Stimulated activated CD4-positive, alpha-beta T cell treated with anti-CD3 and anti-CD28 coated beads, Interleukin-4, amount 100 ng/mL, for 1 hour (primary cell): ENCODE data around the gene TCN2.
"Not testable (repeated sequence)": the region's sequence is repeated elsewhere in the genome, so short reads cannot be mapped to it uniquely, and the experiment has no call there.

Experiments used
- DNase-seq: peaks from one replicate; pipeline ENCODE4 v3.0.0-alpha.2; 2020

TCN2 gene

DNA sequence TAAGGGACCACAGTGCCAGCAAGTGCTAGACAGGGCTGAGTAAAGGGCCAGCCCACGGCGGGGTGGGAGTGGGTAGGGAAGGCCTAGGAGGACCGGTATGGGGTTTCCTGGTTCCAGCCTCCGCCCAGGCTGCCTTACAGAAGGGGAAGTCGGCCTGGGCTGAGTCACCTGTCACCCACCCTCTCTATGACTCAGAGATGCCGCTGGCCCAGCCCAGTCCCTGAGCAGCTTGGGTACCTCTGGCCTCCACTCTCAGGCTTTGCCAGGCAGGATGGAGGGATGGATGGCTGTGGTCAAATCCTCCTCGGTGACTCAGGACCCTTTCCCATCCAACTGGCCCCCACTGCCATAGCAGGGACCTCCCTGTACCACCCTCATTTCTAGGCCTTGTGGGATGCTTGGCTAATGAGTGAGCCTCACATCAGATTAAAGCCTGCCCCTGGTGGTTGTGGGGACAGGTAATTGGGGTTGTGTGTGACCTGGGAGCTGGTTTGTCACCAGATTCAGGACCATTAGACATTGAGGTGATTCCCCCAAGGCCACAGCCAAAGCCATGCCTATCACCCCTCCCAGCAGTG lies 42.5 kb downstream of the TCN2 start:
- DNase-seq, result peak; percentile 88

DNA sequence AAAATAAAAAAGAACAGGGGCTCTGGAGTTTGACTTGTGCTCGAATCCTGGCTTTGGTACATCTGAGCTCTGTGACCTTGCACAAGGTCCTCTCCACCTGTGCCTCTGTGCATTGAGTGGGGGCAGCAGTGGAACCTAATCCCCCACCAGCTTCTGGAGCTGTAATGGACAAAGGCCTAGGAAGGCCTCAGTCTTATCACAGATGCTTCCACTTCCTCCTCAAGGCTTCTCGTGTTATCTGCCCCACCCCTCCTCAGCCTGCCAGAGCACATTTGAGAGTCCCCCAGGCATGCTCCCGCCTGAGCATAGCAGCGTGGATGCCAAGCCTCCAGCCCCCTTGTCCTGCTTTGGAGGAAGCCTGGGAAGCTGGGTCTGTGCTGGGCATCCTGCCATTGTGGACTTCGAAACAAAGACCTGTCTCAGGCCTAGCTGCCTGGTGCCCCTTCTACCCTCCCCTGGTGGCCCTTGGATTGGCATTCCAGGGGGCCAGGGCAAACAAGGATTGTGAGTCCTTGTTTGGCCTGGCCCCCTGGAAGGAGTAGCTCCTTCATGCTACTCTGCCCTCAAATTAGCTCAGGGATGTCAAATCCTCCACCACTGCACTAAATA lies 43.6 kb downstream of the TCN2 start:
- DNase-seq, result no peak

DNA sequence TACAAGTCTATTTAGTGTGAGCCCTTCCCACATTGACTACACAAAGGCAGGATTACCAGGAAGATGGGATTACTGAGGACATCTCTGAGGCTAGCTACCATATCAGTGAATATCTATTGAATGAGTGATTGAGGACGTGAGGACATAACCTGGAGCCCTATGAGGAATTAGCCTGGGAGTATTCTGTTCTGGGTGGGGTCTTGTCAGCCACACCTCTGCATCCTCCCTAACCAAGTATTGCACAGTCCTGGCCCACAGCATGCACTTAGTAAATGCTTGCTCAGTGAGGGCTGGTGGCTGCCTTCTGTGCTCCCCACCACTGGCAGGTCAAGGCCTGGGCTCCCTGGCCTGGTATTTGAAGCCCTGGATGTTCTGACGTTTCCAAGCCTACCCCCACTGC lies 45.9 kb downstream of the TCN2 start:
- no peak for DNase-seq

DNA sequence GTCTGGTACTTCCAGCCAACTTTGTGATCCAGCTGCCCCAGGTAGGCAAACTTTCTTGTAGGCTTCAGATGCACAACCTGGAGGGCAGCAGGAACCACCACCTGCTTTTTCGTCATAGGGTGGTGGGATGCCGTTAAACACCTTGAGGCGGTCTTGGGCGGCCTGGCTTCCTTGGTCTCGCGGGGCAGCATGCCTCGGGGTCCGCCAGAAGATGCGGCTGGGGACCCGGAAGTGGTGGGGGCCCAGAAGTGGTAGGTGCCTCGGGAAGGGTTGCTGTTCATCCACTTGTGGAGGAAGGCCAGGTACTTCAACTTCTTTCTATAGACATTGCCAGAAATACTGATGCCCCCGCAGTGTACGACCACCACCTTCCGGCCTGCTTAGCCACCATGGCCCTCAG lies 47.4 kb downstream of the TCN2 start:
- DNase-seq, result no peak

DNA sequence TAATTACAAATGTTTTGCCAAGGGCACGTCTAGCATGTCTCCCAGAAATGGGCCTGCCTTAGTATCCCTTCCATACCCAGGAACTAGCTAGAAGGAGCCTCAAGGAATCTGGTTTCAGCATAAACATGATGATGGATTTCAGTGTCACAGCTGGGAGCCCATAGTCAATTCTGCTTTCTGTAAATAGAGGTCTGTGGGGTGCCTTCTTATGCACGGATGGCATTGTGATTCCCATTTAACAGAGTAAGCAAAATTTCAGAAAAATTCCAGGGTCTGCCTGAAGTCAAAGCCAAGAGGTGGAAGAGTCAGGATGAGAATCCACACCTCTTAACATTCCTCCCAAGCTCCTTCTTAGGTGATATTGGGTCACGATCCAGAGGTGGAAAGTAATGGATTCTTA lies 48.6 kb downstream of the TCN2 start:
- no peak for DNase-seq

DNA sequence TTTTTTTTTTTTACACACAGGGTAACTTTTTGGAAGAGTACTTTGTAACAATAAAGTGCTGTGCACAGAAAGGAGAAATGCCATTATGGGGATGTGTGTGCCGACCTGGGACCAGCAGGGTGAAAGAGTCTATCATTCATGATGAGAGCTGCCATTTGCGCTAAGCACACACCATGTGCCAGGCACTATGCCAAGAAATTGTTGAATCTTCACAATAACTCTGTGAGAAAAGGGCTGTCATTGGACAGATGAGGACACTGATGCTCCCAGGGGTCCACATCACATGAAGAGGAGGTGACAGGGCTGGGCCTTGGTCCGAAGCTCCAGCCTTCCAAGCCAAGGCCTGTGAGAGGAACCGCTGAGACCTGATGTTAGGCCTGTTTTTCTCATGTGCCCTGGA lies 55.1 kb downstream of the TCN2 start:
- no peak for DNase-seq

DNA sequence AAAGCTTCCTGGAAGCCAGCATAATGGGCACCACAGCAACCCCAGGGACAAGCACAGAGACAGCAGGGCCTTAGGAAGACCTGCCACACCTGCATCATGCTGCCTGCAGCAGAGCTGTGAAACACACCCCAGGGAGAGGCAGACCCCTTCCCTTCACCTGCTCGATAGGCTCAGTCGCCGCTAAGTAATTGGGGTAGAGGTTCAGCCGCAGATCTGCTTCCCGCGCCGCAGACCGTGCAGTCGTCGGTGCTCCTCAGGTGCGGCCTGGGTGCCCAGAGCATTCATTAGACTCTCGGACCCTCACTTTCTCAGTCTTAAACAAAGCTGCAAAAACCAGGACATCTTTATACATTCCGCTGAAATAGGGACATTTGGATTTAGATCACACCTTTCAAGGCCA lies 57.8 kb downstream of the TCN2 start:
- DNase-seq, result no peak

DNA sequence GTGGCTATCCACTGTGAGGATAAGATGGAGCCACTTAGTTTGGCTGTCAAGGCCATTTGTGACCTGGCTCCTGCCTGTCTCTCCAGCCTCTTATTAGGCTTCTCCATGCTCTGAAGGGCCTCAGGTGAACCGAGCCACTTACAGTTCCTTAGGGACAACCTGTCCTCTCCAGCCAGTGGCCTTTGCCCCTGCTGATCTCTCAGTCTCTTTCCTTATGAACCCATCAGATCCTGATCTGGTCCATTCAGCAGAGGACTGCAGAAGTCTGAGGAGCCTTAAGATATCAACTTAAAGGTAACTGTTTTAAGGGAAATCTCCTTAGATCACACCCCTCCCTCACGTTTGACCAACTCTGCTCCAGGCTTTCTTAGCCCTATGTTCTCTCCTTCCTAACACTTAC lies 58.3 kb downstream of the TCN2 start:
- no peak for DNase-seq

DNA sequence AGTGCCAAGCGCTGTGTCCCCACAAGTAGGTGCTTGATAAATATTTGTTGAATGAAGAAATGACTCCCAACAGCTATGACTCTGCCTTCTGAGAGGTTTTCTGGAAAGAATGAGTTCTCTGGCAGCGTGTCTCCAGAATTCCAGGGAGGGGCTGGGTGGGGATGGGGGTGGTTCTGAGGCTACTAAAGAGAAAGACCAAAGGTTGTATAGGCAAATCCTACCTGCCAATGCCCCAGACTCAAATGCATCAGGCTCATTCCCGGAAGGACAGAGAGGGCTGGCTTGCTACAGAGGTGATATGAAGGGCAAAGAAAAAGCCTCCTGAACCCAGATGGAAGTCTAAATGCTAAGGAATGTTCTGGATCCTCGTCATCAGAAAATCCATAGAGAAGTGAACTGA lies 58.8 kb downstream of the TCN2 start:
- DNase-seq, result no peak

DNA sequence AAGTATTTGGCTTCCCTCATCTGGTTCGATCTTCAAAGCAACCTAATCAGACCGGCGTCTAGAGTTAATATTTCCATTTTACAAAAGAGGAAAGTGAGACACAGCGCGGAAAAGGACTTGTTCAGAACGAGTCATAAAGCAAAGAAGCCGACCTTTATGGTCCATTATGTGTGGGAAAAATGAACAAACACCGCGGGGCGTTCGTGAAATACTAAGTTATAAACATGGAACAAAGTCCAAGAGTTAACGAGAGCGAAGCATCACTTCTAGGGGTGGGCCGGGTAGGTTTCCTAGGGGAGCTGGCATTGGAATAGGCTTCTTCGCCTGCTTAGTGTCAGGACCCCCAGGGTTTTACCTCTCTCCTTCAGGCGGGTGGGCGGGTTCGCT lies 60.1 kb downstream of the TCN2 start:
- DNase-seq, result no peak

DNA sequence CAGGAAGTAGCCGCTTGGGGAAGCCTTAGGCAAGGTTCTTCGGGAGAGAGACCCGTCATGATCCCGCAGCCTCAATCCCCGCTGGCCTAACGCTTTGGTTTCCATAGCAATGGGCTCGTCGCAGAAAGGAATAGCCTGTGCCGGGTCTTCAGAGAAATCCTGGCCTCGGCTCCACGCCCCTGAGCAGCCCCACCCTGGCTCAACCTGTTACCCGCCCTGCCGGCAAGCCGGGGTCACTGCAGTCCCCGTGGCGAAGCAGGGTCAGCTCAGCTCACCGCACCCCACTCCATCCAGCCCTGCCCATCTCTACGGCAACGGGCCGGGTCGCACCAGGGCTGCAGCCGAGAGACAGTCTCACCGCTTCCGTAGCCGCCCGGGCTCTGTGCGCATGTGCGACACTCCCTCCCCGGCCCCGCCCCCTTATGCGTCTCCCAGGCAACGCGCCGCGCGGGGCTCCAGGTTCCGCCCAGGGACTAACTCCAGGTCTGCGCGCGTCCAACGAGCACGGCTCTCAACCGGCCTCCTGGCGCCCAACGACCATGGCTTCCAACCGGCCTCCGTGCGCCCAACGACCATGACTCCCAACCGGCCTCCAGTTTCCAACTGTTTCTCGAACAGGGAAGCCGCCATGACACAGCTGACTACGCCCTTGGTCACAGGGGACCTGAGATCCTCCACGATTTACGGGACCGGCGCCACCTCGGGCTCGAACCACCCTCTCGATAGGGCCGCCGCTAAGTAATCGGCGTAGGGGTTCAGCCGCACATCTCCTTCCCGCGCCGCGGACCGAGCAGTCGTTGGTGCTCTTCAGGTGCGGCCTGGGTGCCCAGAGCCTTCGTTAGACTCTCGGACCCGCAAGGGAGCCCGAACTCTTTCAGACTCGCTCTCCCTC lies 60.8 kb downstream of the TCN2 start, which contains the start of gene DUSP18:
TSS of gene DUSP18 (minus strand) at position 382 of the 892 bp plus-strand sequence. CDS start 3,872 bp downstream, outside the sequence.
- peak; percentile 93 for DNase-seq

DNA sequence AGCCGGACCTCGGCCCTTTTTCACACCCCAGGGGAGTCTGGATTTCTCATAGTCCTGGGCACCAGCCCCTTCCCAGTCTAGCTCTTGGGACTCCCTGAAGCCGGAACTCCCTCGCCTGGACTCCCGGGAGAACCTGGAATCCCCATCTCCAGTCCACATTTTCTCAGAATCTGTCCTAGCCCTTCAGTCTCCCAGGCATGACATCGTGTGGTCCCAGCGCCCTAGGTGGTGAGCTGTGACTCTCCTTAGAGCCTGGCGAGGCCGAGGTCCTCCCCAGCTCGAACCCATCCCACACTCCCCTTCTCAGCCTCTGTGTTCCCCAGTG lies 61.4 kb downstream of the TCN2 start:
- no peak for DNase-seq

DNA sequence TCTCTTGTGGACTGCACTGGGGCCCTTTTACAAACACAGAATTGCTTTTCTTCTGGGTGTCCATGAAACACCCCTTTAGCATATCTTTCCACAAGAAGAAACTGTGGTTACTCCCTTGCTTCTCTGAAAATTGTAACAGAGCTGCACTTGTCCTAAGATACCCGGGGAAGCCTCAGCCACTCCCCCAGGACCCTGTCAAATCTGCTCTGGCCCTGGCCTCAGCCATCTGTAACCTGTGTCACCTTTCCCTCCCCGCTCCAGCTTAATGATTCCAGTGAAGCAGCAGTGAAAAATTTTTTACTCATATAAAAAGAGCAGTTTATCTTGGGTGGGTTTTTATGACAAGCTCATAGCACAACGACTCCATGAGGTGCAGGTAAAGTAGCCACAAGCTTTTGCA lies 64.1 kb downstream of the TCN2 start:
- DNase-seq, result no peak

DNA sequence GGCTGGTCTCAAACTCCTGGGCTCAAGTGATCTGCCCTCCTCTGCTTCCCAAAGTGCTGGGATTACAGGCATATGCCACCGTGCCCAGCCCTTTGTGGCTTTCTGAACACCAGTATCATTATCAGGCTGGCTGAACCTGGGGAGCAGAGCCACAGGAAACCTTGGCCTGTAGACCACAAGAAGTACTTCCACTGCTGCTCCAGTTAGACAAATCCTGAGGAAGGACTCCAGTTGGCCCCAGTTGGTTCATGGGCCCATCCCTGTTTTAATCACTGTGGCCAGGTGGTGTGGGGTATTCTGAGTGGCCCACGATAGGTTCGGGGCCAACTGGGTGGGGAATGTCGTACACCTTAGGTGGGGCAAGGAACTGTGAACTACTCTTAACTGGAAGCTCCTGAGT lies 66.2 kb downstream of the TCN2 start:
- no peak for DNase-seq

DNA sequence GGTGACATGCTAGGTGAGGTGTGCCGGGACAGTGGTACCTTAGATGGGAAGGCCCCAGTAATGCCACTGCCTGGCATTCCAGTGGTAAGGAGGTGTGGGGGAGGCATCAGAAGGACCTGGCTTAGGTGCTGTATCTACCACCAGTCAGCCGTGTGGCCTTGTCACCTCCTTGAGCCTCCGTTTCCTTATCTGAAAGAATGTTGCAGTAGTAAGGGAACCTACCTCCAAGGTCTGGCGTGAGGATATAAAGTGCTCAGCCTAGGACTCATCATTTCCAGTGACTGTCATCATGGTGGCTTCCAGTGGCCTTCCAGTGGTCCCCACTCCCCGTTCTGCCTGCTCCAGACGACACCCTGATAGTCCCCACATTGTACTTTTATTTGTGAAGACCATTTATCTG lies 67.5 kb downstream of the TCN2 start:
- no peak for DNase-seq

DNA sequence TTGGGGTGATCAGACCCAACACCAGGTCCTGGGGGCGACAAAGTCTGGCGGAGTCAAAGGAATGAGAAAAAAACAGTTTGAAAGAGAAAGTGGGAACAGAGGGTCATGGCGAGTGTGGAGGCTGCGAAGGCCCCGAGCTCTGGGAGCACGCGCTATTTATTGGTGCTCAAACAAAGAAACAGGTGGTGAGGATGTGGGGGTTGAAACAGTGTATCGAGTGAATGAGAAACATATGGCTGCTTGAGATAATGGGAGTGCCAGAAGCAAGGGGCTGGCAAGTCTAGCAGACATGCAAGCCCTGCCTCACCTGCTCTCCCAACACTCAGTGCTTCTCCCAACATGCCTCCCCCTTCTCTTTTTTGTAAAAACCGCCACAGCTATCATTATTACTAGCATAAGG lies 68.5 kb downstream of the TCN2 start:
- DNase-seq, result no peak

DNA sequence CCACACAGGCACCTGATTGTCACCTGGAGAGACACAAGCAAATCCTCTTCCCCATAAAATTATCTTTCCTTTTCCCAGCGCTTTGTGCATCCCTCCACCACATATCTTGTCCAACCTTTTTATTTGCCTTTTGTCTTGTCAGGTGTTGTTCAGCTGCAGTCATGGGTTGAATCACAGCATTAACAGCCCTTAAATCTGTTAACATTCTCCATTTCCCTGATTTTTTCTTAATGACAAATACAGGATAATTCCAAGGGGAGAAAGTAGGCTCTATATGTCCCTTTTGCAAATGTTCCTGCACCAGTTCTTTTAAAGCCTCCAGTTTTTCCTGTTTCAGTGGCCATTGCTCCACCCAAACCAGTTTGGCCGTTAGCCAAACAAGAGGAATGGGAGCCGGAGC lies 69.6 kb downstream of the TCN2 start:
- DNase-seq, result not testable (repeated sequence)
